Measurements from ENCODE around the gene TTC7B.

DNA sequence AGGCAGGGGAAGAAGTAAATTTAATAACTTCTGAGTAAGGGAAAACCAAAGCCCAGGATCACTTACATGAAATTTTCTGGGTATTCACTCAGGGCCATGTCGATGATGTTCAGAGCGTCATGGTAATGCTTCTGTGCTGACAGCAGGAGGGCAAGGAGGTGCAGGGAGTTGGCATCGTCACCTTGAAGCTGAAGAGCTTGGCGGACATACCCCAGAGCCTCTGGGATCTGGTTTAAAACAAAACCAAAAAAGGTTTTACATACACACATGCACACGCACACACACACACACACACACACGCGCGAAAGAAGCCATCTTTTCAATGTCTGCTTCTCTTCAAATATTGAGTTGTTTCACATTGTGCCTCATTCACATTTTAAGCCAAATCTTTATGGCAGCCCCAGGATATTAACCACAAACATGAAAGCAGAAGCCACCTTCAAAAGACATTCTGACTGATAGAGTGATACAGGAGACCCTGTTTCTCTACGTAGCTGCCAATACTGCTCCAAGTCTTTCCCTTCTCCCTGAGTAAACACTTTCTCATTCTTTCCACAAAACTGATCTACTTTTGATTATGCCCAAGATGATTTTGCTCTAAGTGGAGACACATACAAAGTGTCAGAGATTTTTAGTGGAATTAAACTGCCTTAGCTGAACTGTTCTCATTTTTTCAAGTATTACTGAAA is 172.1 kb downstream of the TTC7B start:
- TF ChIP-seq POLR2AphosphoS5 (IDR thresholded peaks at IDR 0.05; ENCODE audit: low read depth, low read length) (no peak), SIN3A (IDR thresholded peaks at IDR 0.05; ENCODE audit: borderline replicate concordance, insufficient read depth, low read length) (no peak), REST (IDR thresholded peaks at IDR 0.05; ENCODE audit: insufficient read depth in 1 of 2, low read depth in 2 of 2, low read length in 2 of 2) (no peak)
